OCI-LY3 (cell line): ENCODE results near the gene NPEPL1.

Experiments used
- CTCF ChIP-seq: fragments of 200-600, 300-600 bp; sonication (generic); IDR thresholded peaks from 2 replicates; pipeline ENCODE4 v1.5.1; 2014; ENCODE audit warnings: antibody characterized with exemption, low read length, low read depth
- EZH2phosphoT487 ChIP-seq: fragments of 200-600 bp; shearing (Covaris generic); IDR thresholded peaks from 2 replicates; pipeline ENCODE4 v1.6.1; 2018; ENCODE audit warnings: antibody characterized with exemption, mixed run types, low read depth

GRCh38 chr20:58696411-58696961 is 3.9 kb downstream of the NPEPL1 start:
- TF ChIP-seq CTCF (no peak), EZH2phosphoT487 (no peak)
